A549 (cell line): ENCODE results near the gene RUNDC3A. TPM values are rescaled to one million over a fixed set of nuclear protein-coding genes. Genes with fewer than 3 reads are reported as not detected.

Experiments
- ATAC-seq, 2 experiments: fragments of 200-7000 bp in 1 of 2; fragments of >200 bp in 1 of 2; cut with Nextera tagmentation in 1 of 2; cut with Tn5 transposase in 1 of 2; 3 replicates each; pipeline versions ENCODE4 v1.8.0 to v1.9.1; 2018 to 2020; ENCODE audit warnings: mild to moderate bottlenecking in 1 of 2, moderate library complexity in 1 of 2
- CTCF ChIA-PET: fragments of 300-600 bp; sonication (Branson Sonifier 250); formaldehyde crosslinking; extraction: SDS; loops from one replicate; lab custom pipeline; 2021; ENCODE audit warnings: antibody characterized with exemption, inconsistent platforms; lab: Yijun Ruan, JAX
- POLR2A ChIA-PET: fragments of 350-600 bp; formaldehyde crosslinking; extraction: SDS; loops from one replicate; lab custom pipeline; 2021; ENCODE audit warnings: antibody characterized with exemption, inconsistent platforms; lab: Yijun Ruan, JAX
- DNase-seq, 2 experiments: peaks; one replicate each; pipeline versions ENCODE4 v3.0.0 to v3.0.0-alpha.2; 2011 to 2016; ENCODE audit warnings: low read depth in 1 of 2, low spot score in 1 of 2
- FAIRE-seq: peaks from 2 replicates; lab custom pipeline; 2011; peaks lifted over from hg19 to GRCh38; lab: Jason Lieb, UNC
- H3K27ac ChIP-seq, 2 experiments: fragments of >200 bp; sonication (Bioruptor Twin); formaldehyde crosslinking; 3 replicates each; pipeline ENCODE4 v1.5.1; 2016 to 2017
- H3K4me1 ChIP-seq: fragments of >200 bp; sonication (Bioruptor Twin); formaldehyde crosslinking; 3 replicates; pipeline ENCODE4 v1.6.1; 2016
- H3K4me2 ChIP-seq: fragments of >200 bp; sonication (Bioruptor Twin); formaldehyde crosslinking; 3 replicates; pipeline ENCODE4 v1.6.1; 2016
- H3K4me3 ChIP-seq: fragments of >200 bp; sonication (Bioruptor Twin); formaldehyde crosslinking; 3 replicates; pipeline ENCODE4 v1.5.1; 2016
- H3K9me3 ChIP-seq: fragments of >200 bp; sonication (Bioruptor Twin); formaldehyde crosslinking; 3 replicates; pipeline ENCODE4 v1.6.1; 2016
- CHD4 ChIP-seq: fragments of 200-600 bp; sonication (generic); IDR thresholded peaks from 2 replicates; pipeline ENCODE4 v1.6.1; 2016; ENCODE audit warnings: antibody characterized with exemption, mild to moderate bottlenecking, borderline replicate concordance
- EHF ChIP-seq: fragments of 250-450 bp; sonication (Bioruptor Pico); IDR thresholded peaks from 2 replicates; pipeline ENCODE4 v1.5.0; 2020; ENCODE audit warnings: mild to moderate bottlenecking
- EP300 ChIP-seq, 2 experiments: fragments of >200 bp; sonication (Bioruptor Twin); formaldehyde crosslinking; IDR thresholded peaks; 2 replicates in 1 of 2; 3 replicates in 1 of 2; pipeline ENCODE4 v1.6.1; 2016 to 2017
- FOSL2 ChIP-seq, 2 experiments: fragments of 450-650 bp in 1 of 2; fragments of >200 bp in 1 of 2; sonication (Bioruptor Twin) in 1 of 2; formaldehyde crosslinking; IDR thresholded peaks; 2 replicates each; pipeline versions ENCODE4 v1.5.0 to v1.6.1; 2016 to 2020; ENCODE audit warnings: mild to moderate bottlenecking in 1 of 2, moderate library complexity in 1 of 2
- HOXA7 ChIP-seq: fragments of 250-450 bp; sonication (Bioruptor Pico); IDR thresholded peaks from 2 replicates; pipeline ENCODE4 v1.5.0; 2020; ENCODE audit warnings: mild to moderate bottlenecking, moderate library complexity
- JUN ChIP-seq, 2 experiments: fragments of >200 bp; sonication (Bioruptor Twin); formaldehyde crosslinking; IDR thresholded peaks; 2 replicates in 1 of 2; 3 replicates in 1 of 2; pipeline ENCODE4 v1.6.1; 2016 to 2017
- JUNB ChIP-seq: fragments of >200 bp; sonication (Bioruptor Twin); formaldehyde crosslinking; IDR thresholded peaks from 2 replicates; pipeline ENCODE4 v1.6.1; 2016
- KDM1A ChIP-seq: fragments of 200-600 bp; sonication (generic); IDR thresholded peaks from 2 replicates; pipeline ENCODE4 v1.6.1; 2016; ENCODE audit warnings: low read depth, mild to moderate bottlenecking
- KDM5A ChIP-seq: fragments of 200-600 bp; sonication (generic); IDR thresholded peaks from 2 replicates; pipeline ENCODE4 v1.6.1; 2016; ENCODE audit warnings: antibody characterized with exemption, mild to moderate bottlenecking
- MAFK ChIP-seq: fragments of 450-650 bp; IDR thresholded peaks from 2 replicates; pipeline ENCODE4 v1.6.1; 2014; ENCODE audit not compliant: partially characterized antibody
- PHF8 ChIP-seq: fragments of 200-600 bp; sonication (generic); IDR thresholded peaks from 2 replicates; pipeline ENCODE4 v1.6.1; 2016; ENCODE audit warnings: low read depth, mild to moderate bottlenecking, antibody characterized with exemption, moderate library complexity, borderline replicate concordance
- POLR2AphosphoS2 ChIP-seq: conservative IDR thresholded peaks from 2 replicates; pipeline ENCODE4 v1.6.1; 2012; ENCODE audit warnings: low read length, improper control_type of control experiment, inconsistent platforms
- RAD21 ChIP-seq, 2 experiments: fragments of >200 bp in 1 of 2; sonication (Bioruptor Twin) in 1 of 2; formaldehyde crosslinking in 1 of 2; IDR thresholded peaks in 1 of 2; conservative IDR thresholded peaks in 1 of 2; 2 replicates in 1 of 2; 3 replicates in 1 of 2; pipeline ENCODE4 v1.6.1; 2012 to 2018; ENCODE audit warnings: inconsistent platforms in 1 of 2
- TFCP2L1 ChIP-seq: fragments of 250-450 bp; sonication (Bioruptor Pico); IDR thresholded peaks from 2 replicates; pipeline ENCODE4 v1.5.0; 2021; ENCODE audit warnings: mild to moderate bottlenecking
- ZC3H11A ChIP-seq: fragments of 450-650 bp; IDR thresholded peaks from 2 replicates; pipeline ENCODE4 v1.6.1; 2014; ENCODE audit warnings: antibody characterized with exemption, mild to moderate bottlenecking
- WGBS: methylation state at CpG from one replicate; pipeline ENCODE4 v1.1.6; 2017; ENCODE audit errors: missing lambda C conversion rate; 5-methylcytosine and 5-hydroxymethylcytosine counted together
- polyA plus RNA-seq, 4 experiments: library from polyadenylated mRNA; depleted of rRNA in 3 of 4; stranded (reverse); fragments of >200 nt; fragmentation: RNase III in 1 of 4; extraction: RNeasy Plus Mini Kit Qiagen cat#74134 plus additional on column Dnase treatment in 1 of 4; gene quantifications; 2 replicates in 3 of 4; 3 replicates in 1 of 4; pipeline ENCODE4 v1.2.3, GENCODE V29; 2011 to 2017
- TF ChIP-seq, protein P1 (sequence below): IDR thresholded peaks from 2 replicates; pipeline ENCODE4 v1.6.1; 2012; ENCODE audit warnings: low read depth, borderline replicate concordance
- TF ChIP-seq, protein P2 (sequence below): fragments of 250-450 bp; sonication (Bioruptor Pico); IDR thresholded peaks from 2 replicates; pipeline ENCODE4 v1.5.0; 2020; ENCODE audit warnings: low read depth, mild to moderate bottlenecking, moderate library complexity
- TF ChIP-seq, protein P3 (sequence below): fragments of >200 bp; sonication (Bioruptor Twin); formaldehyde crosslinking; IDR thresholded peaks from 3 replicates; pipeline ENCODE4 v1.6.1; 2016

Gene RUNDC3A
- polyA plus RNA-seq, 2 of the 4 experiments (the other 2 are of a cell fraction), result 0.45 to 0.48 TPM

DNA sequence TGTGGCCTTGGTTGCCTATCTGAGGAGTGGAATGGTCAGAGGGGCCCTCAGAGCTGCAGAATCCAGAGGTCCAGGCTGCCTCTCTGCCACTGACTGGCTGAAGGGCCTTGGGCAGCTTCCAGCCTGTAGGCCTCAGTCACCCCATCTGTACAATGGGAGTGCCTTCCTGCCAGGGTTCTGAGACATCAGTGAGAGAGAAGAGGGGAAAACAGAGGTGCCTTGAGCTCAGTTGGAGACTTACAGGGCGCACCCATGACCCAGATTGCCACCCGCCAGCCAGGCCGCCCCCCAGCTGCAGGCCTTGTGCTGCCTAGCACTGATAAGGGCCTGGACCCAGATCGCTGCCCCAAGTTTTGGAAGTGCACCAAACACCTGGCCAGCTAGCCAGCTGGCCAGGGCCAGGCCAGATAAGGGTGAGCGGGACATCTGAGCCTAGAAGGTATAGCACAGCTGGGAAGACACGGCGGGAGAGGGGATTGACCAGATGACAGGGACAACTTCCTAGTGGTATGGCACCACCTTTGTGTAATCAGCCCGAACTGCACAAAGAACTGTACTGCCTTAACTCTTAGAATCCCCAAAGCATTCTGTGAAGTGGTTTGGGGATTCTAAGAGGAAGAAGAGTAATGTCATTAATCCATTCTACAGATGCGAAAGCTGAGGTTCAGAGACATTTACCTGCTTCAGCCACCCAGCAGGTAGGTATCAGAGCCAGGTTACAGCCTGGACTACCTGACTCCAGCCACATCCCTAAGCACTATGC, 41.8 kb upstream of the RUNDC3A start:
- H3K4me1 ChIP-seq, result no peaks in the 10 kb centered on the region
- WGBS, result 84% methylated on average over 9 of the region's 9 CpGs
- peak; percentile 36 to 43; a peak in 3 of 6 replicates for ATAC-seq
- H3K27ac ChIP-seq, result no peak overlapping the region
- DNase-seq, result peak in 1 of 2 experiments; percentile 45
- CTCF ChIA-PET, result interaction anchor here (0.7 to 1.4 kb wide), 6 partner anchors 22 to 143 kb away, joined by 3 to 4 read pairs (median 4); partner anchors contain the start of gene HDAC5
- no peak overlapping the region for H3K4me2 ChIP-seq
- H3K4me3 ChIP-seq, result no peak overlapping the region
- no peaks in the 10 kb centered on the region for H3K9me3 ChIP-seq
- no peak for FAIRE-seq
- TF ChIP-seq RAD21 (conservative IDR thresholded peaks at IDR 0.05 in 1 of 2, IDR thresholded peaks at IDR 0.05 in 1 of 2) (0 out of 5 replicates have a peak, but pooled peaks of 1 of the 2 experiments have one; percentile 7), KDM1A (peak; percentile 67; the same call in 1 of the 2 replicates), CHD4 (0 out of 2 replicates have a peak, but pooled peaks have one; percentile 25), KDM5A (no peak)
- POLR2A ChIA-PET, result interaction anchor here (0.6 kb wide), 1 partner anchor 67 kb away, joined by 3 read pairs; no protein-coding TSS in a partner anchor

DNA sequence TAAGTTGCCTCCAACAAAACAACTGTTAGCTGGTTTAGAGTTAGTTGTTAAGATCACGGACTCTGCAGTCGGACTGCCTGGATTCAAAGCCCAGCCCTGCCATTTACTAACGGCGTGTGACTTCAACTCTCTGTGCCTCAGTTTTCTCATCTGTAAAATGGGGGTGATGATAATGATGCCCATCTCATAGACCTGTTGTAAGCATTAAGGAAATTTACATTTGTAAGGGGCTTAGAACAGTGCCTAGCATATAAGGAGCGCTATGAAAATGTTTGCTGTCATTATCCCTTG, 41.3 kb upstream of the RUNDC3A start:
- Histone ChIP-seq H3K4me2 (no peak overlapping the region), H3K27ac (no peak overlapping the region)
- POLR2A ChIA-PET, result interaction anchor here (0.6 kb wide), 2 partner anchors 47 to 67 kb away, joined by 3 to 4 read pairs; no protein-coding TSS in a partner anchor
- TF ChIP-seq HOXA7, result no peak
- no peak for TF ChIP-seq JUNB
- TF ChIP-seq, protein P1, sequence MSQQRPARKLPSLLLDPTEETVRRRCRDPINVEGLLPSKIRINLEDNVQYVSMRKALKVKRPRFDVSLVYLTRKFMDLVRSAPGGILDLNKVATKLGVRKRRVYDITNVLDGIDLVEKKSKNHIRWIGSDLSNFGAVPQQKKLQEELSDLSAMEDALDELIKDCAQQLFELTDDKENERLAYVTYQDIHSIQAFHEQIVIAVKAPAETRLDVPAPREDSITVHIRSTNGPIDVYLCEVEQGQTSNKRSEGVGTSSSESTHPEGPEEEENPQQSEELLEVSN, result no peak
- no peak for TF ChIP-seq EP300 (IDR thresholded peaks at IDR 0.05)
- TF ChIP-seq KDM5A, result no peak
- TF ChIP-seq, protein P2, sequence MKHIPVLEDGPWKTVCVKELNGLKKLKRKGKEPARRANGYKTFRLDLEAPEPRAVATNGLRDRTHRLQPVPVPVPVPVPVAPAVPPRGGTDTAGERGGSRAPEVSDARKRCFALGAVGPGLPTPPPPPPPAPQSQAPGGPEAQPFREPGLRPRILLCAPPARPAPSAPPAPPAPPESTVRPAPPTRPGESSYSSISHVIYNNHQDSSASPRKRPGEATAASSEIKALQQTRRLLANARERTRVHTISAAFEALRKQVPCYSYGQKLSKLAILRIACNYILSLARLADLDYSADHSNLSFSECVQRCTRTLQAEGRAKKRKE (CRISPR knock-in tag), result no peak
- TF ChIP-seq POLR2AphosphoS2, result no peak
- TF ChIP-seq, protein P3, sequence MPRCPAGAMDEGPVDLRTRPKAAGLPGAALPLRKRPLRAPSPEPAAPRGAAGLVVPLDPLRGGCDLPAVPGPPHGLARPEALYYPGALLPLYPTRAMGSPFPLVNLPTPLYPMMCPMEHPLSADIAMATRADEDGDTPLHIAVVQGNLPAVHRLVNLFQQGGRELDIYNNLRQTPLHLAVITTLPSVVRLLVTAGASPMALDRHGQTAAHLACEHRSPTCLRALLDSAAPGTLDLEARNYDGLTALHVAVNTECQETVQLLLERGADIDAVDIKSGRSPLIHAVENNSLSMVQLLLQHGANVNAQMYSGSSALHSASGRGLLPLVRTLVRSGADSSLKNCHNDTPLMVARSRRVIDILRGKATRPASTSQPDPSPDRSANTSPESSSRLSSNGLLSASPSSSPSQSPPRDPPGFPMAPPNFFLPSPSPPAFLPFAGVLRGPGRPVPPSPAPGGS, result no peak
- TF ChIP-seq FOSL2 (IDR thresholded peaks at IDR 0.05), result no peak
- TF ChIP-seq FOSL2 (CRISPR knock-in tag; IDR thresholded peaks at IDR 0.05), result no peak
- no peak for TF ChIP-seq EHF (CRISPR knock-in tag)
- TF ChIP-seq MAFK, result no peak
- TF ChIP-seq PHF8, result no peak
- TF ChIP-seq TFCP2L1, result no peak
- TF ChIP-seq, all 56 proteins: peak for 0
- Histone ChIP-seq H3K4me3 (no peak overlapping the region), H3K4me1 (no peaks in the 10 kb centered on the region), H3K9me3 (no peaks in the 10 kb centered on the region)
- ATAC-seq (no peak), FAIRE-seq (no peak), DNase-seq (no peak)
- CTCF ChIA-PET, result interaction anchor here (0.9 to 1.4 kb wide), 5 partner anchors 12 to 83 kb away, joined by 3 to 4 read pairs (median 3); no protein-coding TSS in a partner anchor
- WGBS, result 79% methylated on average over 5 of the region's 5 CpGs

DNA sequence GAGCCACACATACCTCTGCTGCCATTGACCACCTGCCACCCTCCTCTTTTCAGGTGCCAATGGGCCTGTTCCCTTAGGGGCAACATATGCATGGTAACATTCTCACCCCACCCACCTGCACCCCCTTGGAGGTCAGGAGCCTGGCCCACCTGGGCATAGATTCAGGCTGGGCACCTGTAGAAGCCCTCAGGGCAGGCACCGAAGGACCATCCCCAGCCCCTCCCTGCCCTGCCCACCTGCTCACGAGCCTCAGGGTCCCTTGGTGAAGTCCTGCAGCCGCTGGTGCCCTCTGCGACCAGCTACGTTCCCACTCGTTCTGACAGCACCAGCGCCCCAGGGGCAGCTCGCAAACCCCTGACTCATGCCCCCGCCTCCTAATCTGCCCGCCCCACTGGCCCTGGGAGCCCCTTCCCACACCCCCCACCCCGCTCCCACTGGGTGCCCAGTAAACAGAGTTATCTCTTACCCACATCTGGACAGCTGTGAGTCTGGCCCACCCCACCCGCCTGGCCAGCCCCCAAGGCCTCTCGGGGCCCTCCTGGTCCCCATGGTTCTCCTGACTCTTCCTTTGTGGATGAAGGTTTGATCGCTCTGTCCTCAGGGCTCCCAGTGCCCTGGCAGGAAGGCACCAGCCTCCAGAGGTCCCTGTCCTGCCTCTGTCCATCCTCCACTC, 40.4 kb upstream of the RUNDC3A start, which contains the start of gene SLC4A1:
Gene SLC4A1, minus strand, starts transcription at position 318 of the 673 bp plus-strand sequence. CDS start 5,269 bp downstream, outside the sequence.
- DNase-seq, result no peak
- H3K27ac ChIP-seq, result no peak within 1 kb of the TSS
- no peak within 1 kb of the TSS for H3K4me2 ChIP-seq
- H3K4me1 ChIP-seq, result no peaks in the 10 kb centered on the region
- no peak for FAIRE-seq
- H3K4me3 ChIP-seq, result no peak within 1 kb of the TSS
- CTCF ChIA-PET, result interaction anchor here (0.8 to 1.3 kb wide), 3 partner anchors 9 to 25 kb away, joined by 3 read pairs; no protein-coding TSS in a partner anchor
- no peak for TF ChIP-seq FOSL2 (IDR thresholded peaks at IDR 0.05)
- no peak for TF ChIP-seq FOSL2 (CRISPR knock-in tag; IDR thresholded peaks at IDR 0.05)
- TF ChIP-seq, protein P3, result no peak
- TF ChIP-seq ZC3H11A, result no peak
- TF ChIP-seq JUN (IDR thresholded peaks at IDR 0.05), result no peak
- TF ChIP-seq, all 56 proteins: peak for 0
- WGBS, result 65% methylated on average over 11 of the region's 14 CpGs
- 0 out of 6 replicates have a peak, but pooled peaks of 1 of the 2 experiments have one; percentile 7 for ATAC-seq
- H3K9me3 ChIP-seq, result no peaks in the 10 kb centered on the region
- POLR2A ChIA-PET, result interaction anchor here (0.5 to 0.6 kb wide), 2 partner anchors 22 to 48 kb away, joined by 3 to 4 read pairs; no protein-coding TSS in a partner anchor
